ENCODE measurements around the gene ADCYAP1R1.
A peak's percentile ranks its signal among the peaks of the same experiment; 100 is the strongest.

ADCYAP1R1 gene

GRCh38 chr7:31133497-31133896, 81.4 kb downstream of the ADCYAP1R1 start:
- Histone ChIP-seq H4K20me1 (ENCODE audit: insufficient read depth, low read length) (no peaks in the 10 kb centered on the region), H3K79me2 (ENCODE audit: low read length) (no peaks in the 10 kb centered on the region), H3K27ac (ENCODE audit: low read length) (no peak overlapping the region), H3K9me3 (ENCODE audit: insufficient read depth, low read length) (no peaks in the 10 kb centered on the region), H3K4me3 (ENCODE audit: low read length) (no peak overlapping the region), H2AFZ (ENCODE audit: low read depth, low read length) (no peak overlapping the region), H3K36me3 (replicated peaks; ENCODE audit: low read depth, low read length) (no peaks in the 10 kb centered on the region), H3K4me1 (ENCODE audit: low read length) (no peaks in the 10 kb centered on the region), H3K27me3 (ENCODE audit: low read depth, low read length) (no peaks in the 10 kb centered on the region), H3K4me2 (ENCODE audit: low read length) (no peak overlapping the region), H3K9ac (ENCODE audit: low read length) (no peak overlapping the region)
- TF ChIP-seq EZH2phosphoT487 (IDR thresholded peaks at IDR 0.05; ENCODE audit: low read depth) (no peak), CTCF (IDR thresholded peaks at IDR 0.05; ENCODE audit: low read depth, low read length) (no peak)

GRCh38 chr7:31134246-31135188, 82.4 kb downstream of the ADCYAP1R1 start:
- no peaks in the 10 kb centered on the region for H3K79me2 ChIP-seq (ENCODE audit: low read length)
- no peaks in the 10 kb centered on the region for H3K9me3 ChIP-seq (ENCODE audit: insufficient read depth, low read length)
- peak overlapping the region; percentile 93 for H2AFZ ChIP-seq (ENCODE audit: low read depth, low read length)
- no peak overlapping the region for H3K27ac ChIP-seq (ENCODE audit: low read length)
- H3K9ac ChIP-seq (ENCODE audit: low read length), result no peak overlapping the region
- H3K27me3 ChIP-seq (ENCODE audit: low read depth, low read length), result no peaks in the 10 kb centered on the region
- no peaks in the 10 kb centered on the region for H3K4me1 ChIP-seq (ENCODE audit: low read length)
- peak; percentile 68 for TF ChIP-seq CTCF (IDR thresholded peaks at IDR 0.05; ENCODE audit: low read depth, low read length)
- no peak for TF ChIP-seq EZH2phosphoT487 (IDR thresholded peaks at IDR 0.05; ENCODE audit: low read depth)
- H3K4me3 ChIP-seq (ENCODE audit: low read length), result peak overlapping the region; percentile 42; the same call in 1 of the 2 replicates
- H4K20me1 ChIP-seq (ENCODE audit: insufficient read depth, low read length), result no peaks in the 10 kb centered on the region
- H3K4me2 ChIP-seq (ENCODE audit: low read length), result peak overlapping the region; percentile 61
- no peaks in the 10 kb centered on the region for H3K36me3 ChIP-seq (replicated peaks; ENCODE audit: low read depth, low read length)

- Histone ChIP-seq H4K20me1 (ENCODE audit: insufficient read depth, low read length) (no peaks in the 10 kb centered on the region), H3K27me3 (ENCODE audit: low read depth, low read length) (no peaks in the 10 kb centered on the region), H3K27ac (ENCODE audit: low read length) (no peak overlapping the region), H3K36me3 (replicated peaks; ENCODE audit: low read depth, low read length) (no peaks in the 10 kb centered on the region), H2AFZ (ENCODE audit: low read depth, low read length) (no peak overlapping the region), H3K4me1 (ENCODE audit: low read length) (no peaks in the 10 kb centered on the region), H3K9ac (ENCODE audit: low read length) (no peak overlapping the region), H3K9me3 (ENCODE audit: insufficient read depth, low read length) (no peaks in the 10 kb centered on the region), H3K4me2 (ENCODE audit: low read length) (no peak overlapping the region), H3K79me2 (ENCODE audit: low read length) (no peaks in the 10 kb centered on the region), H3K4me3 (ENCODE audit: low read length) (no peak overlapping the region)
- no peak for TF ChIP-seq EZH2phosphoT487 (IDR thresholded peaks at IDR 0.05; ENCODE audit: low read depth)
- no peak for TF ChIP-seq CTCF (IDR thresholded peaks at IDR 0.05; ENCODE audit: low read depth, low read length)
Observed at GRCh38 chr7:31137234-31137633, 85.1 kb downstream of the ADCYAP1R1 start.

GRCh38 chr7:31145339-31145738, 93.2 kb downstream of the ADCYAP1R1 start:
- no peaks in the 10 kb centered on the region for H3K36me3 ChIP-seq (replicated peaks; ENCODE audit: low read depth, low read length)
- H3K79me2 ChIP-seq (ENCODE audit: low read length), result no peaks in the 10 kb centered on the region
- no peaks in the 10 kb centered on the region for H4K20me1 ChIP-seq (ENCODE audit: insufficient read depth, low read length)
- H3K4me3 ChIP-seq (ENCODE audit: low read length), result no peak overlapping the region
- no peak overlapping the region for H3K4me2 ChIP-seq (ENCODE audit: low read length)
- no peaks in the 10 kb centered on the region for H3K27me3 ChIP-seq (ENCODE audit: low read depth, low read length)
- H3K27ac ChIP-seq (ENCODE audit: low read length), result no peak overlapping the region
- TF ChIP-seq CTCF (IDR thresholded peaks at IDR 0.05; ENCODE audit: low read depth, low read length) (0 out of 2 replicates have a peak, but pooled peaks have one; percentile 6), EZH2phosphoT487 (IDR thresholded peaks at IDR 0.05; ENCODE audit: low read depth) (no peak)
- H2AFZ ChIP-seq (ENCODE audit: low read depth, low read length), result no peak overlapping the region
- no peak overlapping the region for H3K9ac ChIP-seq (ENCODE audit: low read length)
- no peaks in the 10 kb centered on the region for H3K4me1 ChIP-seq (ENCODE audit: low read length)
- no peaks in the 10 kb centered on the region for H3K9me3 ChIP-seq (ENCODE audit: insufficient read depth, low read length)

All from OCI-LY3 (cell line).